HCT116 (cell line): ENCODE results near the gene LAMB2. TPM values are rescaled to one million over a fixed set of nuclear protein-coding genes. Genes with fewer than 3 reads are reported as not detected.

Experiments used
- ATAC-seq: fragments of 200-7000 bp; cut with Tn5 transposase; 2 replicates; pipeline ENCODE4 v1.9.1; 2020; ENCODE audit warnings: mild to moderate bottlenecking, moderate library complexity
- BruUV-seq: library from RNA; stranded (reverse); fragments of 400-500 nt; replicated peaks from 2 replicates; lab custom pipeline; 2021; lab: Mats Ljungman, UMichigan
- CTCF ChIA-PET: fragments of 300-600 bp; sonication (Branson Sonifier 250); formaldehyde crosslinking; loops from one replicate; lab custom pipeline; 2021; ENCODE audit warnings: antibody characterized with exemption; lab: Charles Lee
- POLR2A ChIA-PET: fragments of 300-600, 350-600 bp; sonication (Branson Sonifier 250); formaldehyde crosslinking; loops from one replicate; lab custom pipeline; 2021; ENCODE audit warnings: antibody characterized with exemption; lab: Charles Lee
- RAD21 ChIA-PET, 2 experiments: fragments of 300-600 bp; sonication (Branson Sonifier 250); formaldehyde crosslinking; loops; one replicate each; lab custom pipeline; 2023; ENCODE audit warnings: low total read pairs in 2 of 2; ENCODE audit not compliant: uncharacterized antibody in 2 of 2, unreplicated experiment in 2 of 2, low non-redundant PET in 1 of 2; lab: Charles Lee
- DNase-seq: peaks from one replicate; pipeline ENCODE4 v3.0.0-alpha.2; 2010; ENCODE audit warnings: low read depth, low spot score
- H2AFZ ChIP-seq: fragments of 200-600 bp; shearing (Covaris generic), sonication (generic); 2 replicates; pipeline ENCODE4 v1.6.1; 2017; ENCODE audit warnings: low read depth, mixed run types, mixed read lengths, antibody characterized with exemption, low read length; ENCODE audit not compliant: poor library complexity, severe bottlenecking
- H3K27ac ChIP-seq: 2 replicates; pipeline ENCODE4 v1.5.1; 2012; ENCODE audit warnings: low read depth, low read length
- H3K27me3 ChIP-seq: fragments of 200-600 bp; sonication (generic); 2 replicates; pipeline ENCODE4 v1.6.1; 2016; ENCODE audit warnings: mixed run types, low read length, mixed read lengths; ENCODE audit not compliant: insufficient read depth
- H3K36me3 ChIP-seq, 2 experiments: fragments of 200-500 bp in 1 of 2; fragments of 200-600 bp in 1 of 2; sonication (Bioruptor generic) in 1 of 2; sonication (generic) in 1 of 2; 2 replicates each; pipeline versions ENCODE4 v1.5.1 to v1.6.1; 2014 to 2016; ENCODE audit warnings: low read length in 2 of 2, inconsistent platforms in 1 of 2, mixed read lengths in 1 of 2, mixed run types in 1 of 2; ENCODE audit not compliant: insufficient read depth in 2 of 2, control insufficient read depth in 1 of 2
- H3K4me1 ChIP-seq, 2 experiments: fragments of 200-600 bp in 1 of 2; sonication (generic) in 1 of 2; 2 replicates each; pipeline versions ENCODE4 v1.5.1 to v1.6.1; 2012 to 2017; ENCODE audit warnings: low read length in 2 of 2, inconsistent platforms in 1 of 2, mild to moderate bottlenecking in 1 of 2, mixed read lengths in 1 of 2, mixed run types in 1 of 2, moderate library complexity in 1 of 2; ENCODE audit not compliant: insufficient read depth in 2 of 2, control insufficient read depth in 1 of 2
- H3K4me2 ChIP-seq: fragments of 200-600 bp; sonication (generic); 2 replicates; pipeline ENCODE4 v1.6.1; 2017; ENCODE audit warnings: mixed run types, low read length, mixed read lengths
- H3K4me3 ChIP-seq, 2 experiments: fragments of 200-600 bp in 1 of 2; sonication (generic) in 1 of 2; replicated peaks in 1 of 2; 2 replicates each; pipeline ENCODE4 v1.5.1; 2011 to 2016; ENCODE audit warnings: low read length in 2 of 2, control low read depth in 1 of 2, low read depth in 1 of 2, mild to moderate bottlenecking in 1 of 2, mixed read lengths in 1 of 2, mixed run types in 1 of 2
- H3K79me2 ChIP-seq: fragments of 200-600 bp; sonication (generic); 2 replicates; pipeline ENCODE4 v1.6.1; 2017; ENCODE audit warnings: mild to moderate bottlenecking, mixed run types, low read length, moderate library complexity, mixed read lengths; ENCODE audit not compliant: insufficient read depth
- H3K9ac ChIP-seq: fragments of 200-600 bp; sonication (generic); 2 replicates; pipeline ENCODE4 v1.6.1; 2016; ENCODE audit warnings: low read length, mixed read lengths
- H3K9me2 ChIP-seq: fragments of 200-600 bp; sonication (generic), shearing (Covaris generic); 2 replicates; pipeline ENCODE4 v1.6.1; 2017; ENCODE audit warnings: mixed run types, mild to moderate bottlenecking, moderate library complexity; ENCODE audit not compliant: insufficient read depth
- H3K9me3 ChIP-seq, 2 experiments: fragments of 200-500 bp in 1 of 2; fragments of 200-600 bp in 1 of 2; sonication (Bioruptor generic) in 1 of 2; sonication (generic) in 1 of 2; 2 replicates each; pipeline ENCODE4 v1.6.1; 2014 to 2017; ENCODE audit warnings: low read length in 2 of 2, mixed read lengths in 2 of 2, inconsistent platforms in 1 of 2, low read depth in 1 of 2, mild to moderate bottlenecking in 1 of 2, mixed run types in 1 of 2, moderate library complexity in 1 of 2; ENCODE audit not compliant: control insufficient read depth in 1 of 2, insufficient read depth in 1 of 2
- H4K20me1 ChIP-seq: fragments of 200-600 bp; sonication (generic), shearing (Covaris generic); 2 replicates; pipeline ENCODE4 v1.6.1; 2017; ENCODE audit warnings: mixed run types, mild to moderate bottlenecking, moderate library complexity; ENCODE audit not compliant: insufficient read depth
- CBX3 ChIP-seq: IDR thresholded peaks from 2 replicates; pipeline ENCODE4 v1.6.1; 2012; ENCODE audit warnings: low read depth
- ELF1 ChIP-seq: IDR thresholded peaks from 2 replicates; pipeline ENCODE4 v1.6.1; 2012; ENCODE audit warnings: low read depth, borderline replicate concordance
- FOSL1 ChIP-seq: IDR thresholded peaks from 2 replicates; pipeline ENCODE4 v1.6.1; 2012; ENCODE audit warnings: low read depth
- JUND ChIP-seq: IDR thresholded peaks from 2 replicates; pipeline ENCODE4 v1.6.1; 2012
- ZFX ChIP-seq: fragments of 450-650 bp; IDR thresholded peaks from 2 replicates; pipeline ENCODE4 v1.6.1; 2017
- ZNF274 ChIP-seq: fragments of 200-500 bp; sonication (Bioruptor generic); IDR thresholded peaks from 2 replicates; pipeline ENCODE4 v1.6.1; 2014; ENCODE audit warnings: mild to moderate bottlenecking, low read depth, low read length, inconsistent platforms
- intact Hi-C: fragments of 100-400 bp; cut with micrococcal nuclease; formaldehyde crosslinking; loops from 2 replicates; pipeline ENCODE4 v1.10.0; 2022
- total RNA-seq: library from RNA; stranded (reverse); gene quantifications from one replicate; pipeline ENCODE4 v1.2.1, GENCODE V29; 2021; ENCODE audit not compliant: unreplicated experiment
- TF ChIP-seq, protein P1 (sequence below), 3 experiments: fragments of 200-600 bp in 1 of 3; sonication (generic) in 1 of 3; IDR thresholded peaks in 2 of 3; conservative IDR thresholded peaks in 1 of 3; 2 replicates each; pipeline ENCODE4 v1.5.1; 2012 to 2017; ENCODE audit warnings: low read depth in 2 of 3, low read length in 2 of 3, antibody characterized with exemption in 1 of 3, borderline replicate concordance in 1 of 3, control low read depth in 1 of 3, mild to moderate bottlenecking in 1 of 3, mixed read lengths in 1 of 3, mixed run types in 1 of 3, moderate library complexity in 1 of 3; ENCODE audit not compliant: insufficient read depth in 1 of 3

The LAMB2 gene
- total RNA-seq, 1 experiment from 2014 or later: 213 TPM

DNA sequence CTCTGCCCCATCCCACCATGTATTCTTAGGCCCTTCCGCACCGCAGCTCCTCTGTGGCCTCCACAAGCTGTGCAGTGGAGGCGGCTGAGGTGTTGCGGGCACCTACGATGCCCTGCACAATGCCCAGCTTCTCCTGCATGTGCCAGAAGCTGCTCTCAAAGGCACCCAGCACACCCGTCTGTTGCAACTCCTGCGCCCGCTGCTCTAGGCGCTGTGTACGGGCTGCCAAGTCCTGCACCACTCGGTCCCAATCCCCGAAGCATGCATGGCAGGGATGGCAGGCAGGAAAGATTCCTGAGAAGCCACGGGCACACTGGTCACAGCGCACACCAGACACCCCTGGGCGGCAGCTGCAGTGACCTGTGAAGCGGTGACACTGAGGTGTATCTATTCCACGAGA is 9.2 kb downstream of the LAMB2 start:
- BruUV-seq: no TSS peak
- peaks cover 7 to 14% of the 10 kb centered on the region in 2 experiments for H3K4me1 ChIP-seq
- no peak overlapping the region for H3K27ac ChIP-seq
- intact Hi-C loops: no loop called here
- ChIA-PET CTCF (no interaction called here), RAD21 (no interaction called here), POLR2A (no interaction called here)
- no peaks in the 10 kb centered on the region for H4K20me1 ChIP-seq
- no peak overlapping the region for H3K4me2 ChIP-seq
- TF ChIP-seq ELF1 (no peak), CBX3 (no peak), FOSL1 (no peak), ZNF274 (no peak), ZFX (no peak)
- TF ChIP-seq, protein P1, sequence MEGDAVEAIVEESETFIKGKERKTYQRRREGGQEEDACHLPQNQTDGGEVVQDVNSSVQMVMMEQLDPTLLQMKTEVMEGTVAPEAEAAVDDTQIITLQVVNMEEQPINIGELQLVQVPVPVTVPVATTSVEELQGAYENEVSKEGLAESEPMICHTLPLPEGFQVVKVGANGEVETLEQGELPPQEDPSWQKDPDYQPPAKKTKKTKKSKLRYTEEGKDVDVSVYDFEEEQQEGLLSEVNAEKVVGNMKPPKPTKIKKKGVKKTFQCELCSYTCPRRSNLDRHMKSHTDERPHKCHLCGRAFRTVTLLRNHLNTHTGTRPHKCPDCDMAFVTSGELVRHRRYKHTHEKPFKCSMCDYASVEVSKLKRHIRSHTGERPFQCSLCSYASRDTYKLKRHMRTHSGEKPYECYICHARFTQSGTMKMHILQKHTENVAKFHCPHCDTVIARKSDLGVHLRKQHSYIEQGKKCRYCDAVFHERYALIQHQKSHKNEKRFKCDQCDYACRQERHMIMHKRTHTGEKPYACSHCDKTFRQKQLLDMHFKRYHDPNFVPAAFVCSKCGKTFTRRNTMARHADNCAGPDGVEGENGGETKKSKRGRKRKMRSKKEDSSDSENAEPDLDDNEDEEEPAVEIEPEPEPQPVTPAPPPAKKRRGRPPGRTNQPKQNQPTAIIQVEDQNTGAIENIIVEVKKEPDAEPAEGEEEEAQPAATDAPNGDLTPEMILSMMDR (IDR thresholded peaks at IDR 0.05 in 2 of 3, conservative IDR thresholded peaks at IDR 0.05 in 1 of 3; ENCODE audit: borderline replicate concordance in 1 of 3, insufficient read depth in 1 of 3, low read depth in 2 of 3, low read length in 2 of 3): no peak
- peaks cover 18% of the 10 kb centered on the region for H3K79me2 ChIP-seq
- H2AFZ ChIP-seq: no peak overlapping the region
- no peaks in the 10 kb centered on the region for H3K9me2 ChIP-seq
- no peak overlapping the region for H3K9ac ChIP-seq
- no peak overlapping the region for H3K4me3 ChIP-seq
- no peak for DNase-seq
- no peak for ATAC-seq
- H3K9me3 ChIP-seq: no peaks in the 10 kb centered on the region
- H3K36me3 ChIP-seq: peaks cover 7 to 8% of the 10 kb centered on the region in 2 experiments; a peak in 3 of 4 replicates
- no peaks in the 10 kb centered on the region for H3K27me3 ChIP-seq

DNA sequence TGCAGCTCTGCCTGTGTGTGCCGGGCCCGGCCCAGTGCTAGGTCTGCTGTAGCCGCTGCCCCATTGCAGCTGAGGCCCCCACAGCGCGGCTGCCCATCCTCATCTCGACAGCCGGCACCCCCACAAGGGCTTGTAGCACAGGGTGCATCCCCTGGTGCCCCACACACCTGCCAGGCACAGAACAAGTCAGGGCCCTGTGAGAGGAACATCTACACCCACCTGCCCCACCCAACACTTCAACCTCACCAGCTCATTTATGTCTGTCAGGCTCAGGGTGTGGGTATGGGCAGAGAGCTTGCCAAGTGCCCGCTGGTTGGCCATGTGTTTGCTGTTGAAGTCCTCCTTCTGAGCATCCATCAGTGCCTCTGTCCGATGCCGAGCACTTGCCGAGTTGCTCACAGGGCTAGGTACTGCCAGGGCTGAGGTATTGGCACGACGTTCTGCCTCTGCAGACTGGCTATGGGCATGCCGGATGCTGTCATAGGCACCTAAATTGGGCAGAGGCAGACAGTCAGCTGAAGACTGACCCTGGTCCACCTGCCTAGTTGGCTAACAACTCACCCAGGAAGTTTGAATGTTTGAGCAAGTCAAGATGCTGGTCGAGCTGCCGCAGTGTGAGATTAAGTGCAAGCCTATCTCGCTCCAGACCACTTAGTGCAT is 9.8 kb downstream of the LAMB2 start:
- ATAC-seq (no peak), DNase-seq (no peak)
- TF ChIP-seq JUND: no peak
- BruUV-seq: no TSS peak
- Histone ChIP-seq H3K27ac (no peak overlapping the region), H3K9me2 (no peaks in the 10 kb centered on the region), H3K79me2 (peaks cover 21% of the 10 kb centered on the region), H3K27me3 (no peaks in the 10 kb centered on the region), H3K9me3 (no peaks in the 10 kb centered on the region), H3K4me1 (peaks cover 7 to 14% of the 10 kb centered on the region in 2 experiments), H3K36me3 (peaks cover 8 to 9% of the 10 kb centered on the region in 2 experiments; a peak in 3 of 4 replicates), H2AFZ (no peak overlapping the region), H3K9ac (no peak overlapping the region), H4K20me1 (no peaks in the 10 kb centered on the region), H3K4me2 (no peak overlapping the region), H3K4me3 (no peak overlapping the region)
- intact Hi-C loops: no loop called here
- CTCF ChIA-PET: no interaction called here
- POLR2A ChIA-PET: no interaction called here
- RAD21 ChIA-PET: no interaction called here
